ENCODE measurements around the gene ABHD11.
"Not testable (repeated sequence)": the region's sequence is repeated elsewhere in the genome, so short reads cannot be mapped to it uniquely, and the experiment has no call there.

ABHD11 gene, protein sequence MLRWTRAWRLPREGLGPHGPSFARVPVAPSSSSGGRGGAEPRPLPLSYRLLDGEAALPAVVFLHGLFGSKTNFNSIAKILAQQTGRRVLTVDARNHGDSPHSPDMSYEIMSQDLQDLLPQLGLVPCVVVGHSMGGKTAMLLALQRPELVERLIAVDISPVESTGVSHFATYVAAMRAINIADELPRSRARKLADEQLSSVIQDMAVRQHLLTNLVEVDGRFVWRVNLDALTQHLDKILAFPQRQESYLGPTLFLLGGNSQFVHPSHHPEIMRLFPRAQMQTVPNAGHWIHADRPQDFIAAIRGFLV

DNA sequence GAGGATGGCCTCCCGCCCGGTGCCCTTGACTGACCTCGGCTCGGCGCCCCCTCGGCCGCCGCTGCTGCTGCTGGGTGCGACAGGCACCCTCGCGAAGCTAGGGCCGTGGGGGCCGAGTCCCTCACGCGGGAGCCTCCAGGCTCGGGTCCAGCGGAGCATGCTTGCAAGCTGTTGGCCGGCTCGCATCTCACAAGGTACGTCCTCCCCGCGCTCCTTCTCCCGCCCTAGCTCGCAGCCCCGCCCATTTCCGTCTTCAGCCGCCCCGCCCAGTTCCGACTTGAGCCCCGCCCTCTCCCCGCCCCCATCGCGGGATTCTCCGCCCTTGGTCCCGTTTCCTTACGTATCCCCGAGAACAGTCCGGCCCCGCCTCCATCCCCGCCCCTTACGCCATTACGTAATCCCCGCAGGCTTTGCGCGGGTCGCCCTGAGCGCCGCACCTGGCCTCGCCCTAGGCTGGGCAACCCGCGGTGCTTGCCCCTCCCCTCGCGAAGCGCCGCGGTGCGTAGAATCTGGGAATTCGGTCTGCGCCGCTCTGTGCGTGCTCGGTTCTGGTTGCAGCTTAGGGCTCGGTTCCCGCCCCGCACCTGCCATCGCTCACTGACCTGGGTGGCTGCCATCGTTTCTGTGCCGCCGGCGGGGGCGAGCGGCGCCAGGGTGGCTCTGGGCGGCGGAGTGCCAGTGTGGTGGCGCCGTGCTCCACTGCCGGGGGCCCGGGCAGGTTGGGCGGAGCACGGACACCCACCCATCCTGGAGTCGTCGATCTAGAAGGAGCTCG is at the start of gene ABHD11:
TSS of gene ABHD11 (minus strand) at position 191 of the 775 bp plus-strand sequence. CDS start at position 159, 32 bp downstream.
- Histone ChIP-seq H3K27me3 (ENCODE audit: low read depth, low read length) (no peaks in the 10 kb centered on the region), H3K79me2 (ENCODE audit: low read length) (peaks cover 6% of the 10 kb centered on the region; the same call in 1 of the 2 replicates), H3K4me3 (ENCODE audit: low read length) (peak within 1 kb of the TSS; percentile 77), H3K9me3 (ENCODE audit: insufficient read depth, low read length) (no peaks in the 10 kb centered on the region), H4K20me1 (ENCODE audit: insufficient read depth, low read length) (peaks cover 6% of the 10 kb centered on the region), H2AFZ (ENCODE audit: low read depth, low read length) (peak within 1 kb of the TSS; percentile 51; the same call in 1 of the 2 replicates), H3K36me3 (replicated peaks; ENCODE audit: low read depth, low read length) (peaks cover 9% of the 10 kb centered on the region), H3K4me2 (ENCODE audit: low read length) (peak within 1 kb of the TSS; percentile 86), H3K27ac (ENCODE audit: low read length) (peak within 1 kb of the TSS; percentile 58), H3K9ac (ENCODE audit: low read length) (peak within 1 kb of the TSS; percentile 92), H3K4me1 (ENCODE audit: low read length) (peaks cover 31% of the 10 kb centered on the region)
- no peak for TF ChIP-seq EZH2phosphoT487 (IDR thresholded peaks at IDR 0.05; ENCODE audit: low read depth)
- TF ChIP-seq, protein P1, sequence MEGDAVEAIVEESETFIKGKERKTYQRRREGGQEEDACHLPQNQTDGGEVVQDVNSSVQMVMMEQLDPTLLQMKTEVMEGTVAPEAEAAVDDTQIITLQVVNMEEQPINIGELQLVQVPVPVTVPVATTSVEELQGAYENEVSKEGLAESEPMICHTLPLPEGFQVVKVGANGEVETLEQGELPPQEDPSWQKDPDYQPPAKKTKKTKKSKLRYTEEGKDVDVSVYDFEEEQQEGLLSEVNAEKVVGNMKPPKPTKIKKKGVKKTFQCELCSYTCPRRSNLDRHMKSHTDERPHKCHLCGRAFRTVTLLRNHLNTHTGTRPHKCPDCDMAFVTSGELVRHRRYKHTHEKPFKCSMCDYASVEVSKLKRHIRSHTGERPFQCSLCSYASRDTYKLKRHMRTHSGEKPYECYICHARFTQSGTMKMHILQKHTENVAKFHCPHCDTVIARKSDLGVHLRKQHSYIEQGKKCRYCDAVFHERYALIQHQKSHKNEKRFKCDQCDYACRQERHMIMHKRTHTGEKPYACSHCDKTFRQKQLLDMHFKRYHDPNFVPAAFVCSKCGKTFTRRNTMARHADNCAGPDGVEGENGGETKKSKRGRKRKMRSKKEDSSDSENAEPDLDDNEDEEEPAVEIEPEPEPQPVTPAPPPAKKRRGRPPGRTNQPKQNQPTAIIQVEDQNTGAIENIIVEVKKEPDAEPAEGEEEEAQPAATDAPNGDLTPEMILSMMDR (IDR thresholded peaks at IDR 0.05; ENCODE audit: low read depth, low read length): peak; percentile 9; the same call in 1 of the 2 replicates

DNA sequence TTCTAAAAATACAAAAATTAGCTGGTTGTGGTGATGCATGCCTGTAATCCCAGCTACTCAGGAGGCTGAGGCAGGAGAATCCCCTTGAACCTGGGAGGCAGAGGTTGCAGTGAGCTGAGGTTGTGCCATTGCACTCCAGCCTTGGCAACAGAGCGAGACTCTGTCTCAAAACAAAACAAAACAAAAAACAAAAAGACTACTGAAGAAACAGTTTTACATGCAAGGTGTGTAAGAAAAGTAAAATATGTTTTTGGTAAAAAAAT is 49.1 kb upstream of the ABHD11 start:
- H3K9ac ChIP-seq (ENCODE audit: low read length); H3K79me2 ChIP-seq (ENCODE audit: low read length); H3K36me3 ChIP-seq (replicated peaks; ENCODE audit: low read depth, low read length); H3K27me3 ChIP-seq (ENCODE audit: low read depth, low read length); H2AFZ ChIP-seq (ENCODE audit: low read depth, low read length); H4K20me1 ChIP-seq (ENCODE audit: insufficient read depth, low read length); H3K4me1 ChIP-seq (ENCODE audit: low read length); H3K4me3 ChIP-seq (ENCODE audit: low read length); H3K4me2 ChIP-seq (ENCODE audit: low read length); H3K9me3 ChIP-seq (ENCODE audit: insufficient read depth, low read length); H3K27ac ChIP-seq (ENCODE audit: low read length): not testable (repeated sequence)

DNA sequence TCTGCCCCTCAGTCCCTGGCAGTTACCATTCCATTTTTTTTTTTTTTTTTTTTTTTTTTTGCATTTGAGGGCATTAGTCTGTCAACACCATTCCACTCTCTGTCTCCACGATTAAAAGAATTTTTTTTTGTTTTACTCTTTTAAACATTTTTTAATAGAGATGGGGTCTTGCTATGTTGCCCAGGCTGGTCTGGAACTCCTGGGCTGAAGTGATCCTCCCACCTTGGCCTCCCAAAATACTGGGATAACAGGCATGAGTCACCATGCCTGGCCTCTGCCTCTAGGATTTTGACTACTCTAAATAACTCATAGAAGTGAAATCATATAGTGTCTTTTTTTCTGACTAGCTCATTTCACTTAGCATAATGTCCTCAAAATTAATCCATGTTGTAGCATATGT is 48.0 kb upstream of the ABHD11 start:
- TF ChIP-seq EZH2phosphoT487 (IDR thresholded peaks at IDR 0.05; ENCODE audit: low read depth): no peak
- TF ChIP-seq, protein P1 (IDR thresholded peaks at IDR 0.05; ENCODE audit: low read depth, low read length): no peak
- no peak overlapping the region for H3K27ac ChIP-seq (ENCODE audit: low read length)
- H3K4me2 ChIP-seq (ENCODE audit: low read length): no peak overlapping the region
- H3K9me3 ChIP-seq (ENCODE audit: insufficient read depth, low read length): no peaks in the 10 kb centered on the region
- no peak overlapping the region for H3K9ac ChIP-seq (ENCODE audit: low read length)
- no peak overlapping the region for H2AFZ ChIP-seq (ENCODE audit: low read depth, low read length)
- no peaks in the 10 kb centered on the region for H3K4me1 ChIP-seq (ENCODE audit: low read length)
- no peaks in the 10 kb centered on the region for H3K27me3 ChIP-seq (ENCODE audit: low read depth, low read length)
- H4K20me1 ChIP-seq (ENCODE audit: insufficient read depth, low read length): no peaks in the 10 kb centered on the region
- no peak overlapping the region for H3K4me3 ChIP-seq (ENCODE audit: low read length)
- H3K36me3 ChIP-seq (replicated peaks; ENCODE audit: low read depth, low read length): no peaks in the 10 kb centered on the region
- H3K79me2 ChIP-seq (ENCODE audit: low read length): no peaks in the 10 kb centered on the region

DNA sequence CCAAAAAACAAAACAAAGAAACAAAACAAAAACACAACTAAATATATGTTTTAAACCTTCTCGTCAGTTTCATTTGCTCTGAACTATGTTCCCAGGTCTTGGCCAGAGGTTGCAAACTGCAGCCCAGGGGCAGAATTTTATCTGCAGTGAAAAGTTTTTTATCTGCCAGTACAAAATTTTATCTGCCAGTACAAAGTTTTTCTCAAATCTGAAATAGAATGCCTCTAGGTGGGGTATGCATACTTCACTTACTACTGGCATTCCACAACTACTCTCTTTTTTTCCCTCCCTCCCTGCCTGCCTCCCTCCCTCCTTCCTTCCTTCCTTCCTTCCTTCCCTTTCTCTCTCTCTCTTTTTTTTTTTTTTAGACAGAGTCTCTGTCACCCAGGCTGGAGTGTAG is 40.9 kb upstream of the ABHD11 start:
- no peak overlapping the region for H3K4me2 ChIP-seq (ENCODE audit: low read length)
- peaks cover 8% of the 10 kb centered on the region for H3K4me1 ChIP-seq (ENCODE audit: low read length)
- no peak overlapping the region for H3K27ac ChIP-seq (ENCODE audit: low read length)
- no peak for TF ChIP-seq EZH2phosphoT487 (IDR thresholded peaks at IDR 0.05; ENCODE audit: low read depth)
- TF ChIP-seq, protein P1 (IDR thresholded peaks at IDR 0.05; ENCODE audit: low read depth, low read length): no peak
- H3K4me3 ChIP-seq (ENCODE audit: low read length): no peak overlapping the region
- no peak overlapping the region for H3K9ac ChIP-seq (ENCODE audit: low read length)
- no peaks in the 10 kb centered on the region for H3K27me3 ChIP-seq (ENCODE audit: low read depth, low read length)
- no peaks in the 10 kb centered on the region for H3K9me3 ChIP-seq (ENCODE audit: insufficient read depth, low read length)
- H4K20me1 ChIP-seq (ENCODE audit: insufficient read depth, low read length): no peaks in the 10 kb centered on the region
- H2AFZ ChIP-seq (ENCODE audit: low read depth, low read length): no peak overlapping the region
- no peaks in the 10 kb centered on the region for H3K36me3 ChIP-seq (replicated peaks; ENCODE audit: low read depth, low read length)
- H3K79me2 ChIP-seq (ENCODE audit: low read length): no peaks in the 10 kb centered on the region
